Measurements from ENCODE around the gene TPRN.

GRCh38 chr9:137198051-137198901 lies 2.3 kb downstream of the TPRN start:
- no peak for TF ChIP-seq CTCF (IDR thresholded peaks at IDR 0.05)
- no peak for TF ChIP-seq EZH2phosphoT487 (IDR thresholded peaks at IDR 0.05)
- no peak for TF ChIP-seq EZH2 (IDR thresholded peaks at IDR 0.05)

All from neural progenitor cell (in vitro differentiated cells).